Natural killer cell treated with Interleukin-12 subunit alpha and Interleukin-12 subunit beta and Interleukin-15 and Interleukin-18, amount 100 ng/mL, for 72 hours (primary cell): Measurements from ENCODE around the gene CROT. TPM values are rescaled to one million over a fixed set of nuclear protein-coding genes. Genes with fewer than 3 reads are reported as not detected.

Experiments used
- ATAC-seq, 2 donors: fragments of 150-1000 bp; cut with Tn5 transposase in 1 of 2; sonication (Bioruptor Pico), chemical (Tn5 transposase) in 1 of 2; 2 replicates each; pipeline ENCODE4 v1.10.0; 2021
- DNase-seq: peaks from one replicate; pipeline ENCODE4 v3.0.0; 2022; ENCODE audit warnings: low spot score
- H3K27ac Mint-ChIP-seq, 2 donors: 1 replicate in 1 of 2; 2 replicates in 1 of 2; pipeline ENCODE4 v1.8.0; 2022; ENCODE audit warnings: mixed read lengths in 2 of 2, mild to moderate bottlenecking in 1 of 2, moderate library complexity in 1 of 2
- H3K27me3 Mint-ChIP-seq, 2 donors: 1 replicate in 1 of 2; 2 replicates in 1 of 2; pipeline ENCODE4 v1.8.0; 2022; ENCODE audit warnings: mixed read lengths in 2 of 2
- H3K36me3 Mint-ChIP-seq: one replicate; pipeline ENCODE4 v1.8.0; 2022; ENCODE audit warnings: mixed read lengths
- H3K4me1 Mint-ChIP-seq, 2 donors: 1 replicate in 1 of 2; 2 replicates in 1 of 2; pipeline ENCODE4 v1.8.0; 2022; ENCODE audit warnings: low read depth in 2 of 2, mixed read lengths in 2 of 2, mild to moderate bottlenecking in 1 of 2
- H3K4me3 Mint-ChIP-seq: one replicate; pipeline ENCODE4 v1.8.0; 2022; ENCODE audit warnings: mixed read lengths
- H3K9me3 Mint-ChIP-seq: 2 replicates; pipeline ENCODE4 v1.8.0; 2022; ENCODE audit warnings: mixed read lengths
- total RNA-seq, 2 donors: library from RNA; stranded (reverse); gene quantifications; one replicate each; pipeline ENCODE4 v1.2.3, GENCODE V29; 2022

CROT gene
- total RNA-seq, 2 donors from 2014 or later: 9.2 TPM

- Mint-ChIP-seq H3K27me3 (no peaks in the 10 kb centered on the region), H3K9me3 (no peaks in the 10 kb centered on the region), H3K4me1 (no peaks in the 10 kb centered on the region), H3K4me3 (no peak overlapping the region), H3K27ac (no peak overlapping the region), H3K36me3 (no peaks in the 10 kb centered on the region)
- ATAC-seq (no peak), DNase-seq (no peak)
These were observed 68.7 kb downstream of the CROT start for GRCh38 chr7:87413951-87414793.

- Mint-ChIP-seq H3K4me3 (no peak overlapping the region), H3K4me1 (no peaks in the 10 kb centered on the region), H3K36me3 (no peaks in the 10 kb centered on the region), H3K9me3 (no peaks in the 10 kb centered on the region), H3K27ac (no peak overlapping the region), H3K27me3 (no peaks in the 10 kb centered on the region)
- ATAC-seq (no peak), DNase-seq (no peak)
These were observed 69.3 kb downstream of the CROT start for GRCh38 chr7:87414794-87415188.

GRCh38 chr7:87416682-87417587, 71.5 kb downstream of the CROT start:
- DNase-seq: no peak
- Mint-ChIP-seq H3K9me3 (no peaks in the 10 kb centered on the region), H3K36me3 (no peaks in the 10 kb centered on the region), H3K27ac (no peak overlapping the region), H3K27me3 (no peaks in the 10 kb centered on the region), H3K4me1 (no peaks in the 10 kb centered on the region), H3K4me3 (no peak overlapping the region)
- no peak for ATAC-seq

DNA sequence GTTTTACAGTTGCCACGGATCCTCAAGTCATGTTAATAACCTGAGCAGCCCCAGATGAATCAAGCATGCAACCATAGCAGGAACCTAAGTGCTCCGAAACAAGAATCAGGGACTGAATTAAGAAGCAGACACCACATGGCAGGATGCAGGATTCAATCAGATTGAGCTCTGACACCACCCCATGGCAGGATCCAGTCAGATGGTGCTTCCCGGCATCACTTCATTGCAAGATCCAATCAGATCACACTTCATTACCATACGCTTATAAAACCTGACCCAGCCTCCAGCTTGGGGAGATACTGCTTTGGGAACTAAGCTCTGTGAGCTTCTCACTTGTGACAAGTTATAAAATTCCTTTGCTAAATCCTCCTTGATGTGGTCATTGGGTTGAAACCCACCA, 74.7 kb downstream of the CROT start:
- ATAC-seq (no peak), DNase-seq (no peak)
- Mint-ChIP-seq H3K27ac (no peak overlapping the region), H3K4me3 (no peak overlapping the region), H3K27me3 (peaks cover 0 to 9% of the 10 kb centered on the region in 2 donors), H3K4me1 (no peaks in the 10 kb centered on the region), H3K9me3 (no peaks in the 10 kb centered on the region), H3K36me3 (no peaks in the 10 kb centered on the region)

DNA sequence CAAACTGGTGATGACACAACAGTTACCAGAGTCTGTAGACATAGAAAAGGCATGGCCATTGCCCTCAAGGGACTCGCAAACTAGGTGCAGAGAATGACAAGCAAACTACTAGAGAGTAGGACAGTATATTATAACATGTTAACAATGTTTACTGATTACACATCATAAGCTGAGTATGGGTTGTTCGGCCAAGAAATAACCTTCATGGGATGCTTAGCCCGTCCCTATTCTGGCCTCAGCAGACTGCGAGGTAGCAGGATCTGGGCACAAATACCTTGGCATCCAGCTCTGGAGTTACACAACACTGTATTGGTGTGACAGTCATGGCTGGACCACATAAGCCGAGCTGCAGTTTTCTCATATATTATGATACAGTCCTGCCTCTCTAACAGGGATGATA, 78.6 kb downstream of the CROT start:
- DNase-seq (no peak), ATAC-seq (peak in 1 of 2 donors; percentile 6)
- Mint-ChIP-seq H3K9me3 (no peaks in the 10 kb centered on the region), H3K4me3 (no peak overlapping the region), H3K4me1 (no peaks in the 10 kb centered on the region), H3K27me3 (peaks cover 0 to 20% of the 10 kb centered on the region in 2 donors), H3K27ac (no peak overlapping the region), H3K36me3 (no peaks in the 10 kb centered on the region)

GRCh38 chr7:87426160-87426559, 80.7 kb downstream of the CROT start:
- no peak for ATAC-seq
- Mint-ChIP-seq H3K9me3 (no peaks in the 10 kb centered on the region), H3K27me3 (peaks cover 0 to 20% of the 10 kb centered on the region in 2 donors), H3K27ac (no peak overlapping the region), H3K4me1 (no peaks in the 10 kb centered on the region), H3K4me3 (no peak overlapping the region), H3K36me3 (no peaks in the 10 kb centered on the region)
- no peak for DNase-seq

DNA sequence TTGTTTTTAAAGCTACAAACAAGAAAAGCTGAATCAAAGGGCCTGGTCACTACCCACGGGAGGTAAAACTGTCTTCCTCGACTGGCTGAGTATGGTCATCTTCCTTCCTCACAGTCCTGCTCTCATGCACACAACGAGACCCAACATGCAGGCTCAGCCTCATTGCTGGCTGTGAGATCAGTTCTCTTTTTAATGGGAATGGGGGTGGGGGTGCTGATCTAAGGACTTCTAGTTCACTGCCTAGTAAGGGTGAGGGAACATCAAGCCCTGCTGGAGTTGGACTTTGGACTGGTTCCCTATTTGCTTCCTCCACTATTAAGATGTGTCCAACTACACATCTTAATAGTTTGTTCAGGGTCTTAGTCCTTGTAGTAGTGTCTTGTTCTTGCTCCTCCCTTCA, 81.8 kb downstream of the CROT start:
- H3K27ac Mint-ChIP-seq: no peak overlapping the region
- H3K36me3 Mint-ChIP-seq: no peaks in the 10 kb centered on the region
- ATAC-seq: peak in 1 of 2 donors; percentile 6
- no peak for DNase-seq
- H3K9me3 Mint-ChIP-seq: no peaks in the 10 kb centered on the region
- H3K4me1 Mint-ChIP-seq: no peaks in the 10 kb centered on the region
- peaks cover 0 to 22% of the 10 kb centered on the region in 2 donors for H3K27me3 Mint-ChIP-seq
- no peak overlapping the region for H3K4me3 Mint-ChIP-seq

GRCh38 chr7:87432536-87432935, 87.1 kb downstream of the CROT start:
- Mint-ChIP-seq H3K36me3 (no peaks in the 10 kb centered on the region), H3K9me3 (no peaks in the 10 kb centered on the region), H3K4me3 (no peak overlapping the region), H3K27ac (no peak overlapping the region), H3K27me3 (peaks cover 0 to 11% of the 10 kb centered on the region in 2 donors), H3K4me1 (no peaks in the 10 kb centered on the region)
- DNase-seq: no peak
- ATAC-seq: no peak

GRCh38 chr7:87435546-87435945, 90.1 kb downstream of the CROT start:
- no peak for ATAC-seq
- Mint-ChIP-seq H3K9me3 (no peaks in the 10 kb centered on the region), H3K27me3 (peaks cover 0 to 3% of the 10 kb centered on the region in 2 donors), H3K4me1 (no peaks in the 10 kb centered on the region), H3K36me3 (no peaks in the 10 kb centered on the region), H3K27ac (no peak overlapping the region), H3K4me3 (no peak overlapping the region)
- DNase-seq: no peak

GRCh38 chr7:87445897-87446296, 100.4 kb downstream of the CROT start:
- H3K9me3 Mint-ChIP-seq: no peaks in the 10 kb centered on the region
- no peak overlapping the region for H3K27ac Mint-ChIP-seq
- ATAC-seq (no peak), DNase-seq (no peak)
- no peaks in the 10 kb centered on the region for H3K4me1 Mint-ChIP-seq
- peaks cover 0 to 5% of the 10 kb centered on the region in 2 donors for H3K27me3 Mint-ChIP-seq
- H3K36me3 Mint-ChIP-seq: no peaks in the 10 kb centered on the region
- no peak overlapping the region for H3K4me3 Mint-ChIP-seq

GRCh38 chr7:87447116-87447635, 101.7 kb downstream of the CROT start:
- ATAC-seq: no peak
- no peak overlapping the region for H3K4me3 Mint-ChIP-seq
- H3K27ac Mint-ChIP-seq: no peak overlapping the region
- H3K4me1 Mint-ChIP-seq: no peaks in the 10 kb centered on the region
- H3K36me3 Mint-ChIP-seq: no peaks in the 10 kb centered on the region
- peaks cover 0 to 5% of the 10 kb centered on the region in 2 donors for H3K27me3 Mint-ChIP-seq
- DNase-seq: no peak
- H3K9me3 Mint-ChIP-seq: no peaks in the 10 kb centered on the region

GRCh38 chr7:87448388-87448787, 102.9 kb downstream of the CROT start:
- Mint-ChIP-seq H3K9me3 (no peaks in the 10 kb centered on the region), H3K36me3 (no peaks in the 10 kb centered on the region), H3K27me3 (peaks cover 0 to 5% of the 10 kb centered on the region in 2 donors), H3K4me3 (no peak overlapping the region), H3K4me1 (no peaks in the 10 kb centered on the region), H3K27ac (no peak overlapping the region)
- ATAC-seq: no peak
- no peak for DNase-seq
